ENCODE data around the gene MEN1. TPM values are rescaled to one million over a fixed set of nuclear protein-coding genes. Genes with fewer than 3 reads are reported as not detected.
A peak's percentile ranks its signal among the peaks of the same experiment; 100 is the strongest.

The MEN1 gene
- total RNA-seq, 6 experiments from 2014 or later, result 13.1 to 21.5 (median 17.0) TPM

DNA sequence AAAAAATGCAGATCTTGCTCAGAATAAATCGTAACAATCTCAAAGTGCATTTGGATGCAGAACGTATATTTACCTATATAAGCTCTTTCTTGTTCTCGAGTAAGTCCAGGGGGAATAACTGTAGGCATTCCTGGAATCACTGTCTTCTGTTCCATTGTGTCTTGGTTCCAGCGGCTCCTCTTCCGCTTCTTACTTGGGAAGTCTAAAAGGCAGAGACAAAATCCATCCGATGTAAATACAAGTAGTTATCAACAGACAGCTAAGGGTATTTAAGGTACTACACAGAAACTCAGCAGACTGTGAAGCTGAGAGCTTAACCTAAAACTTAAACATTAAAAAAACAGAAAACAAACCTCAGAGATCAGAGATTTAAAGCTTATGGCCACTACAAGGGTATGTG, 33.9 kb downstream of the MEN1 start:
- Histone ChIP-seq H3K4me1 (peaks cover 2 to 25% (median 12%) of the 10 kb centered on the region in 4 donors), H3K27me3 (no peaks in the 10 kb centered on the region), H3K4me3 (peak overlapping the region; percentile 74 to 92 (median 83)), H3K9me3 (no peaks in the 10 kb centered on the region), H3K27ac (no peak overlapping the region), H3K36me3 (peaks cover 11 to 51% (median 39%) of the 10 kb centered on the region in 4 donors)
- 63% methylated on average over 6 of the region's 6 CpGs for WGBS (ENCODE audit: insufficient coverage, low coverage, low lambda C conversion rate, missing lambda C conversion rate)
- intact Hi-C loops (cut with DNase I), result no loop called here
- TF ChIP-seq, protein P1, sequence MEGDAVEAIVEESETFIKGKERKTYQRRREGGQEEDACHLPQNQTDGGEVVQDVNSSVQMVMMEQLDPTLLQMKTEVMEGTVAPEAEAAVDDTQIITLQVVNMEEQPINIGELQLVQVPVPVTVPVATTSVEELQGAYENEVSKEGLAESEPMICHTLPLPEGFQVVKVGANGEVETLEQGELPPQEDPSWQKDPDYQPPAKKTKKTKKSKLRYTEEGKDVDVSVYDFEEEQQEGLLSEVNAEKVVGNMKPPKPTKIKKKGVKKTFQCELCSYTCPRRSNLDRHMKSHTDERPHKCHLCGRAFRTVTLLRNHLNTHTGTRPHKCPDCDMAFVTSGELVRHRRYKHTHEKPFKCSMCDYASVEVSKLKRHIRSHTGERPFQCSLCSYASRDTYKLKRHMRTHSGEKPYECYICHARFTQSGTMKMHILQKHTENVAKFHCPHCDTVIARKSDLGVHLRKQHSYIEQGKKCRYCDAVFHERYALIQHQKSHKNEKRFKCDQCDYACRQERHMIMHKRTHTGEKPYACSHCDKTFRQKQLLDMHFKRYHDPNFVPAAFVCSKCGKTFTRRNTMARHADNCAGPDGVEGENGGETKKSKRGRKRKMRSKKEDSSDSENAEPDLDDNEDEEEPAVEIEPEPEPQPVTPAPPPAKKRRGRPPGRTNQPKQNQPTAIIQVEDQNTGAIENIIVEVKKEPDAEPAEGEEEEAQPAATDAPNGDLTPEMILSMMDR (IDR thresholded peaks at IDR 0.05), result no peak
- TF ChIP-seq POLR2A (IDR thresholded peaks at IDR 0.05), result no peak
- ATAC-seq (no peak), DNase-seq (no peak)

DNA sequence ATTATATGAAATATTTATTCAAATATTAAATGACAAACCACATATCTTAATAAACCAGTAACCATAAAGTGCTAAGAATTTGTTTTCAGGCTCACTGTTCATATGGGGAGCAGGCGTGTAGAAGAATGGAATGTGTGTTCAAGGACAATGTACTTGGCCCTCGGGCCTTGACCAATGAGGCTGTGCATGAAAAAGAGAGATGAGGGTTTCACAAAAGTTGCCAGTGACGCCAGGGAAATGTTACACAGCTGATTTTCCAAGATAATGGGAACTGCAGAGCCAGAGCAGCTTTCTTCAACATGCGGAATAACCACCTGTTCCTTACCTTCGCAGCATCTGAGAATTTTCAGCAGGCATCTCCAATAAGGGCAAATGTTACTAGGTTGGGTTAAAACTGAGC, 36.2 kb downstream of the MEN1 start:
- H3K9me3 ChIP-seq, result no peaks in the 10 kb centered on the region
- intact Hi-C loops (cut with DNase I), result no loop called here
- peaks cover 27 to 74% (median 57%) of the 10 kb centered on the region in 4 donors for H3K36me3 ChIP-seq
- H3K27me3 ChIP-seq, result no peaks in the 10 kb centered on the region
- H3K27ac ChIP-seq, result no peak overlapping the region
- no peak for ATAC-seq
- H3K4me3 ChIP-seq, result no peak overlapping the region
- WGBS (ENCODE audit: insufficient coverage, low coverage, low lambda C conversion rate, missing lambda C conversion rate), result 71% methylated on average over 5 of the region's 5 CpGs
- TF ChIP-seq POLR2A (IDR thresholded peaks at IDR 0.05), result no peak
- peak in 2 of 3 donors; percentile 3 to 9 for DNase-seq
- H3K4me1 ChIP-seq, result peaks cover 2 to 19% (median 12%) of the 10 kb centered on the region in 4 donors

DNA sequence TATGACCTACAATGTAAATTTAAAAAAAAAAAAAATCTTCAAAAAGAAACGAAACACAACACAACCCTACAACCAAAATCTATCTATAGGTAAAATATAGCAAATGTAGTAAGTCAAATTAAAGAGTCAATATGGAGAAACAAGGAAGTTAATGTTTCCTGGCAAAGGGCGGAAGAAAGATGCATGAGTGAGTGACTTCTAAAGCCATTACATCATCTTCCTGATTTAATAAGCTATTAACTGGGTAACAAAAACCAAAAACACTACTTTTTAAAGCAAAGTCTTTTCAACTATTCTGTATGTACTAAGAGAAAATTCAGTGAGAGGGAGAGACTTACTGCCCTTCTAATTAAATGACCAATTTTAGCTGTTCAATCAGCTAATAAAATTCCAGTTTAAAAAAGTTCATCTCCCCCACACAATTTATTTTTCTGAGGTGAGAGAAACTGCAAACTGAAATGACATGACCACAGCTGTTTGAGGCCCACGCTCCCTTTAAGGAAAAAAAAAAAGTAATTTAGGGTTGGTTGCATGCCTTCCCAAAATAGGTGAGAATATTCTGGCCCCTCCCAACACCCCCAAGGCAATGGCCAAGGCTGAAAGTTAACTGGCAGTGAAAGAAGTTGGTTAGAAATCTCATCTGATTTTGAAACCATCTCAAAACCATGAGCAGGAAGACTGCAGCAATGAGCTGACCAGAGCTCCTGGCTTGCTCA, 37.9 kb downstream of the MEN1 start:
- ATAC-seq (peak in 1 of 4 donors; percentile 19), DNase-seq (no peak)
- H3K27ac ChIP-seq, result peak overlapping the region in 1 of 3 donors; percentile 7
- H3K4me1 ChIP-seq, result peaks cover 2 to 19% (median 12%) of the 10 kb centered on the region in 4 donors
- no peak for TF ChIP-seq POLR2A (IDR thresholded peaks at IDR 0.05)
- TF ChIP-seq, protein P1 (IDR thresholded peaks at IDR 0.05), result no peak
- no peaks in the 10 kb centered on the region for H3K9me3 ChIP-seq
- H3K27me3 ChIP-seq, result no peaks in the 10 kb centered on the region
- intact Hi-C loops (cut with DNase I), result no loop called here
- WGBS (ENCODE audit: insufficient coverage, low coverage, low lambda C conversion rate, missing lambda C conversion rate), result 59% methylated on average over 3 of the region's 3 CpGs
- H3K36me3 ChIP-seq, result peaks cover 42 to 91% (median 70%) of the 10 kb centered on the region in 4 donors
- H3K4me3 ChIP-seq, result no peak overlapping the region

DNA sequence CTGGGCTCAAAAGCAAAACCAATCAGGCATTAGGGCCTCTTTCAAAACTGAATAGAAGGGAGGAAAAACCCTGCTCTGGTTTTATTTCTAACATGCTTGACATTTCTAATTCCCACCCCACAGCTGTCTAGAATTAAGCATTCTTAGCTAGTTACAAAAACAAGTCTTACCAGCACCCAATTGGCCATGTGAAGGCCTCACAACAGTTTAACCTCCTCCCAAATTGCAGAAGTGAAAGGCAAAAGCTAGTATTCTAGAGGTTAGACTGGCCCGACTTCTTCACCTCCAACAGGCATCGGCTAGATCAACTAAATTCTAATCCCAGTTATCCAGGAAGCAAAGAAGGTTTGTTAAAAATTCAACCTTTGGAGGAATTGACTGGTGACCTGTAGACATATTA, 38.5 kb downstream of the MEN1 start:
- Histone ChIP-seq H3K4me3 (no peak overlapping the region), H3K27ac (peak overlapping the region in 1 of 3 donors; percentile 7), H3K4me1 (peaks cover 0 to 15% (median 10%) of the 10 kb centered on the region in 4 donors), H3K27me3 (no peaks in the 10 kb centered on the region), H3K36me3 (peaks cover 48 to 97% (median 74%) of the 10 kb centered on the region in 4 donors), H3K9me3 (no peaks in the 10 kb centered on the region)
- TF ChIP-seq POLR2A (IDR thresholded peaks at IDR 0.05), result no peak
- TF ChIP-seq, protein P1 (IDR thresholded peaks at IDR 0.05), result no peak
- 66% methylated on average over 2 of the region's 2 CpGs for WGBS (ENCODE audit: insufficient coverage, low coverage, low lambda C conversion rate, missing lambda C conversion rate)
- ATAC-seq (peak in 1 of 4 donors; percentile 41), DNase-seq (no peak)
- intact Hi-C loops (cut with DNase I), result no loop called here

DNA sequence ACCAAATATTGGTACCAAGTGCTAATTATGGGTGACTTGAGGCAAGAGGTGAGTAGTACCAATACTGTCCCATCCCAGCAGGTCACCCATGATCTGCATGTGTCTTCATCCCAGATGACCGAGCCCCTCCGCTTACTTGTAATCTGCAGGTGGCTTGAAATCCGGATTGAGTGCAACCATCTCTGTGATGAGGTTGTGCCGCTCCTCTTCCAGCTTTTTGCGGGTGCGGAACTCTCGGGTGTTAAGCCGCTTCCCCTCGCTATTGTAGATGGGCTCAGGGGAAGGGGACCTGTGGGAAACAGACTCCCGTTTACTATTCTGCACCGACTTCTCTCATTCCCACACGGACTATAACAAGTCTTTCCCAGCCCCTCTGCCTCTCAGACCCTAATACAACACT, 40.2 kb downstream of the MEN1 start:
- Histone ChIP-seq H3K27ac (no peak overlapping the region), H3K36me3 (peaks cover 52 to 99% (median 79%) of the 10 kb centered on the region in 4 donors), H3K4me3 (no peak overlapping the region), H3K4me1 (peaks cover 0 to 1% (median 0%) of the 10 kb centered on the region in 4 donors), H3K27me3 (no peaks in the 10 kb centered on the region), H3K9me3 (no peaks in the 10 kb centered on the region)
- ATAC-seq, result no peak
- 91% methylated on average over 10 of the region's 12 CpGs for WGBS (ENCODE audit: insufficient coverage, low coverage, low lambda C conversion rate, missing lambda C conversion rate)
- intact Hi-C loops (cut with DNase I), result no loop called here
- DNase-seq, result peak in 1 of 3 donors; percentile 7
- TF ChIP-seq POLR2A (IDR thresholded peaks at IDR 0.05), result no peak
- TF ChIP-seq, protein P1 (IDR thresholded peaks at IDR 0.05), result no peak
